Muscle layer of colon (tissue), 2 donors: ENCODE results near the gene CDC42BPB.
"Not testable (repeated sequence)": the region's sequence is repeated elsewhere in the genome, so short reads cannot be mapped to it uniquely, and the experiment has no call there.

Source experiments
- H3K27ac ChIP-seq: one replicate; pipeline ENCODE4 v1.7.0; 2013; ENCODE audit warnings: low read depth, mild to moderate bottlenecking, low read length, moderate library complexity
- H3K27me3 ChIP-seq, 2 donors: one replicate each; pipeline ENCODE4 v1.7.0; 2013; ENCODE audit warnings: low read length in 2 of 2, mild to moderate bottlenecking in 2 of 2; ENCODE audit not compliant: insufficient read depth in 2 of 2, control insufficient read depth in 1 of 2
- H3K36me3 ChIP-seq: one replicate; pipeline ENCODE4 v1.7.0; 2013; ENCODE audit warnings: mild to moderate bottlenecking, low read length; ENCODE audit not compliant: insufficient read depth
- H3K4me1 ChIP-seq: one replicate; pipeline ENCODE4 v1.7.0; 2013; ENCODE audit warnings: mild to moderate bottlenecking, low read length; ENCODE audit not compliant: insufficient read depth
- H3K4me3 ChIP-seq, 2 donors: one replicate each; pipeline ENCODE4 v1.7.0; 2013; ENCODE audit warnings: low read length in 2 of 2, low read depth in 1 of 2, mild to moderate bottlenecking in 1 of 2, moderate library complexity in 1 of 2
- H3K9ac ChIP-seq: one replicate; pipeline ENCODE4 v1.7.0; 2013; ENCODE audit warnings: low read length
- H3K9me3 ChIP-seq: one replicate; pipeline ENCODE4 v1.7.0; 2013; ENCODE audit warnings: mild to moderate bottlenecking, low read length
- donor health status: abdominal sarcoma.
- donor health status: Adenocarcinoma of cecum.

CDC42BPB gene

GRCh38 chr14:103030741-103031565, 26.4 kb downstream of the CDC42BPB start:
- Histone ChIP-seq H3K4me3 (no peak overlapping the region), H3K4me1 (peaks cover 26% of the 10 kb centered on the region), H3K9me3 (no peaks in the 10 kb centered on the region), H3K36me3 (no peaks in the 10 kb centered on the region), H3K9ac (no peak overlapping the region), H3K27ac (peak overlapping the region; percentile 12), H3K27me3 (no peaks in the 10 kb centered on the region)

- Histone ChIP-seq H3K27ac (no peak overlapping the region), H3K4me1 (peaks cover 26% of the 10 kb centered on the region), H3K9me3 (no peaks in the 10 kb centered on the region), H3K9ac (no peak overlapping the region), H3K36me3 (no peaks in the 10 kb centered on the region), H3K27me3 (no peaks in the 10 kb centered on the region), H3K4me3 (no peak overlapping the region)
Measured at GRCh38 chr14:103029936-103030335, 27.4 kb downstream of the CDC42BPB start.

- Histone ChIP-seq H3K36me3 (no peaks in the 10 kb centered on the region), H3K4me3 (no peak overlapping the region), H3K27me3 (no peaks in the 10 kb centered on the region), H3K9me3 (no peaks in the 10 kb centered on the region), H3K9ac (no peak overlapping the region), H3K4me1 (peaks cover 18% of the 10 kb centered on the region), H3K27ac (no peak overlapping the region)
Measured at GRCh38 chr14:103028772-103029171, 28.6 kb downstream of the CDC42BPB start.

- no peaks in the 10 kb centered on the region for H3K36me3 ChIP-seq
- no peak overlapping the region for H3K4me3 ChIP-seq
- H3K9ac ChIP-seq = no peak overlapping the region
- H3K4me1 ChIP-seq = peaks cover 14% of the 10 kb centered on the region
- no peaks in the 10 kb centered on the region for H3K27me3 ChIP-seq
- H3K9me3 ChIP-seq = no peaks in the 10 kb centered on the region
- no peak overlapping the region for H3K27ac ChIP-seq
Measured at GRCh38 chr14:103028161-103028767, 29.1 kb downstream of the CDC42BPB start.

GRCh38 chr14:103027451-103027850, 29.9 kb downstream of the CDC42BPB start:
- Histone ChIP-seq H3K4me1 (peaks cover 19% of the 10 kb centered on the region), H3K9me3 (no peaks in the 10 kb centered on the region), H3K27me3 (no peaks in the 10 kb centered on the region), H3K27ac (no peak overlapping the region), H3K36me3 (no peaks in the 10 kb centered on the region), H3K4me3 (no peak overlapping the region), H3K9ac (no peak overlapping the region)

GRCh38 chr14:103026988-103027387, 30.4 kb downstream of the CDC42BPB start:
- Histone ChIP-seq H3K9ac (no peak overlapping the region), H3K27ac (no peak overlapping the region), H3K36me3 (no peaks in the 10 kb centered on the region), H3K27me3 (no peaks in the 10 kb centered on the region), H3K9me3 (no peaks in the 10 kb centered on the region), H3K4me1 (peaks cover 24% of the 10 kb centered on the region), H3K4me3 (no peak overlapping the region)

- H3K4me1 ChIP-seq = peaks cover 24% of the 10 kb centered on the region
Measured at GRCh38 chr14:103026196-103026595, 31.2 kb downstream of the CDC42BPB start.

GRCh38 chr14:103023881-103024473, 33.4 kb downstream of the CDC42BPB start:
- H3K4me3 ChIP-seq = no peak overlapping the region

More at GRCh38 chr14:103026196-103026595, 31.2 kb downstream of the CDC42BPB start:
- H3K27me3 ChIP-seq, H3K9me3 ChIP-seq, H3K36me3 ChIP-seq, H3K27ac ChIP-seq, H3K4me3 ChIP-seq, H3K9ac ChIP-seq: not testable (repeated sequence)

GRCh38 chr14:103022685-103023044, 34.7 kb downstream of the CDC42BPB start:
- no peak overlapping the region for H3K9ac ChIP-seq
- H3K4me3 ChIP-seq = no peak overlapping the region
- H3K27ac ChIP-seq = no peak overlapping the region
- H3K9me3 ChIP-seq = no peaks in the 10 kb centered on the region
- peaks cover 6% of the 10 kb centered on the region for H3K36me3 ChIP-seq
- H3K4me1 ChIP-seq = peaks cover 26% of the 10 kb centered on the region
- H3K27me3 ChIP-seq = no peaks in the 10 kb centered on the region

More at GRCh38 chr14:103023881-103024473, 33.4 kb downstream of the CDC42BPB start:
- Histone ChIP-seq H3K9ac (no peak overlapping the region), H3K27ac (no peak overlapping the region), H3K9me3 (no peaks in the 10 kb centered on the region), H3K27me3 (no peaks in the 10 kb centered on the region), H3K36me3 (peaks cover 6% of the 10 kb centered on the region), H3K4me1 (peaks cover 31% of the 10 kb centered on the region)

GRCh38 chr14:103022002-103022684, 35.2 kb downstream of the CDC42BPB start:
- H3K36me3 ChIP-seq = peaks cover 6% of the 10 kb centered on the region
- no peak overlapping the region for H3K9ac ChIP-seq
- no peak overlapping the region for H3K4me3 ChIP-seq
- peaks cover 26% of the 10 kb centered on the region for H3K4me1 ChIP-seq
- H3K27ac ChIP-seq = no peak overlapping the region
- no peaks in the 10 kb centered on the region for H3K27me3 ChIP-seq
- no peaks in the 10 kb centered on the region for H3K9me3 ChIP-seq

GRCh38 chr14:103021684-103022001, 35.7 kb downstream of the CDC42BPB start:
- H3K9ac ChIP-seq = no peak overlapping the region
- H3K4me1 ChIP-seq = peaks cover 29% of the 10 kb centered on the region
- peaks cover 6% of the 10 kb centered on the region for H3K36me3 ChIP-seq
- H3K4me3 ChIP-seq = no peak overlapping the region
- no peaks in the 10 kb centered on the region for H3K27me3 ChIP-seq
- no peaks in the 10 kb centered on the region for H3K9me3 ChIP-seq
- no peak overlapping the region for H3K27ac ChIP-seq
